ENCODE measurements around the gene TPP2. TPM values are rescaled to one million over a fixed set of nuclear protein-coding genes. Genes with fewer than 3 reads are reported as not detected.

The TPP2 gene
- total RNA-seq, 1 donor = 60.0 TPM

GRCh38 chr13:102572323-102572722 lies 24.5 kb upstream of the TPP2 start:
- no peak for DNase-seq (ENCODE audit: low read depth)
- TF ChIP-seq, protein P1, sequence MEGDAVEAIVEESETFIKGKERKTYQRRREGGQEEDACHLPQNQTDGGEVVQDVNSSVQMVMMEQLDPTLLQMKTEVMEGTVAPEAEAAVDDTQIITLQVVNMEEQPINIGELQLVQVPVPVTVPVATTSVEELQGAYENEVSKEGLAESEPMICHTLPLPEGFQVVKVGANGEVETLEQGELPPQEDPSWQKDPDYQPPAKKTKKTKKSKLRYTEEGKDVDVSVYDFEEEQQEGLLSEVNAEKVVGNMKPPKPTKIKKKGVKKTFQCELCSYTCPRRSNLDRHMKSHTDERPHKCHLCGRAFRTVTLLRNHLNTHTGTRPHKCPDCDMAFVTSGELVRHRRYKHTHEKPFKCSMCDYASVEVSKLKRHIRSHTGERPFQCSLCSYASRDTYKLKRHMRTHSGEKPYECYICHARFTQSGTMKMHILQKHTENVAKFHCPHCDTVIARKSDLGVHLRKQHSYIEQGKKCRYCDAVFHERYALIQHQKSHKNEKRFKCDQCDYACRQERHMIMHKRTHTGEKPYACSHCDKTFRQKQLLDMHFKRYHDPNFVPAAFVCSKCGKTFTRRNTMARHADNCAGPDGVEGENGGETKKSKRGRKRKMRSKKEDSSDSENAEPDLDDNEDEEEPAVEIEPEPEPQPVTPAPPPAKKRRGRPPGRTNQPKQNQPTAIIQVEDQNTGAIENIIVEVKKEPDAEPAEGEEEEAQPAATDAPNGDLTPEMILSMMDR (IDR thresholded peaks at IDR 0.05; ENCODE audit: insufficient read depth, low read depth, low read length) = no peak
- H3K4me3 ChIP-seq (ENCODE audit: low read depth, low read length) = no peak overlapping the region

GRCh38 chr13:102580552-102581169 lies 16.1 kb upstream of the TPP2 start:
- DNase-seq (ENCODE audit: low read depth) = peak; percentile 83
- TF ChIP-seq, protein P1 (IDR thresholded peaks at IDR 0.05; ENCODE audit: insufficient read depth, low read depth, low read length) = peak; percentile 64
- H3K4me3 ChIP-seq (ENCODE audit: low read depth, low read length) = no peak overlapping the region

- no peak for DNase-seq (ENCODE audit: low read depth)
- H3K4me3 ChIP-seq (ENCODE audit: low read depth, low read length) = no peak overlapping the region
- TF ChIP-seq, protein P1 (IDR thresholded peaks at IDR 0.05; ENCODE audit: insufficient read depth, low read depth, low read length) = no peak
Observed at GRCh38 chr13:102582256-102582655, 14.5 kb upstream of the TPP2 start.

GRCh38 chr13:102584434-102584833 lies 12.4 kb upstream of the TPP2 start:
- TF ChIP-seq, protein P1 (IDR thresholded peaks at IDR 0.05; ENCODE audit: insufficient read depth, low read depth, low read length) = no peak
- DNase-seq (ENCODE audit: low read depth) = no peak
- no peak overlapping the region for H3K4me3 ChIP-seq (ENCODE audit: low read depth, low read length)

- TF ChIP-seq, protein P1 (IDR thresholded peaks at IDR 0.05; ENCODE audit: insufficient read depth, low read depth, low read length) = no peak
Observed at GRCh38 chr13:102586615-102587014, 10.2 kb upstream of the TPP2 start.

DNA sequence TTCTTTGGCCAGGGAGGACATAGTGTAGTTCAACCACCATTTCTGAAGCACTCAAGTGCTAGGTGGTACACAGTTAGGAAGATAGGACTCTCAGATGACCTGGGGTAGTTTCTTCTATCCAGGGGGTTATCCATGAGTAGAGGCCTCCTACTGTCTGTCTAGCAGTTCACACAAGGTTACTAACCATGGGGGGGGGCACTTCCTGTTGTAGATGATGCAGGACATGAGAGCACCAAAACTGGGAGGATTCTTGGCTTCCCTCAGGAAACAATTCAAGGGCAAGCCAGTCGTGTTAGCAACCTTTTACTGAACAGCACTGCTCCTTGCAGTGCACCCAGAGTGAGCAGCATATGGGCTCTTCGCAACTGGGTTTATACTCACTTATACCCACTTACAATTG lies 8.9 kb upstream of the TPP2 start:
- DNase-seq (ENCODE audit: low read depth) = no peak
- TF ChIP-seq, protein P1 (IDR thresholded peaks at IDR 0.05; ENCODE audit: insufficient read depth, low read depth, low read length) = no peak
- H3K4me3 ChIP-seq (ENCODE audit: low read depth, low read length) = no peak overlapping the region

More at GRCh38 chr13:102586615-102587014, 10.2 kb upstream of the TPP2 start:
- no peak for DNase-seq (ENCODE audit: low read depth)
- no peak overlapping the region for H3K4me3 ChIP-seq (ENCODE audit: low read depth, low read length)

GRCh38 chr13:102589301-102589822 lies 7.4 kb upstream of the TPP2 start:
- no peak for DNase-seq (ENCODE audit: low read depth)
- TF ChIP-seq, protein P1 (IDR thresholded peaks at IDR 0.05; ENCODE audit: insufficient read depth, low read depth, low read length) = no peak
- no peak overlapping the region for H3K4me3 ChIP-seq (ENCODE audit: low read depth, low read length)

Data from fibroblast of villous mesenchyme (primary cell).